ENCODE data around the gene FAM83C. TPM values are rescaled to one million over a fixed set of nuclear protein-coding genes. Genes with fewer than 3 reads are reported as not detected.

Gene FAM83C
- total RNA-seq, 2 experiments from 2014 or later, result not detected

DNA sequence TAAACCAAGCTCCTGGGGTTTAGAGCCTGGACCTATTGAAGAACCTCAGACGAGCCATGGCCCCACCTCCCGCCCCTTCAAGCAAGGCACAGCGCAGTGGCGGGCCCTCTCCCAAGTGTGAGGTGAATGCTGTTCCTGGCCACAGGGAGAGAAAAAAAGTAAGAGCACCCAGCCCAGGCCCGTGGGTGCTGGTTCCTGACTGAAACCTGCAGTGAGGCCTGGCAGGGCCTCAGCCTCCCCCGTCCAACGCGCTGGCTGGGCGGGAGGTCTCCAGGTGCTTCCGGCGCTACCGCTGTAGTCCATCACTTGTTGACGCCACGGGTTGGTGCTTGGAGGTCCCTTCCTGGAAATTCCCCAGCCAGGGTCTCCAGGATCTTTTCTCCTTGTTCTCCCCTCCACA lies 5.5 kb upstream of the FAM83C start:
- ChIA-PET POLR2A (interaction anchor here (0.6 kb wide), 1 partner anchor 47 kb away, joined by 3 read pairs; no protein-coding TSS in a partner anchor), CTCF (no interaction called here)
- Mint-ChIP-seq H3K27me3 (no peaks in the 10 kb centered on the region), H3K27ac (no peak overlapping the region), H3K4me3 (no peak overlapping the region), H3K36me3 (ENCODE audit: low read depth) (no peaks in the 10 kb centered on the region), H3K4me1 (peaks cover 3% of the 10 kb centered on the region), H3K9me3 (ENCODE audit: low read depth) (no peaks in the 10 kb centered on the region)
- DNase-seq, result no peak
- intact Hi-C loops (cut with DNase I, micrococcal nuclease), result no loop called here
- no peak for ATAC-seq

- ATAC-seq, result no peak
- no peak for DNase-seq
- Mint-ChIP-seq H3K4me1 (no peaks in the 10 kb centered on the region), H3K4me3 (no peak overlapping the region), H3K36me3 (ENCODE audit: low read depth) (no peaks in the 10 kb centered on the region), H3K27ac (no peak overlapping the region), H3K9me3 (ENCODE audit: low read depth) (no peaks in the 10 kb centered on the region), H3K27me3 (no peaks in the 10 kb centered on the region)
- intact Hi-C loops (cut with DNase I, micrococcal nuclease), result no loop called here
- ChIA-PET POLR2A (interaction anchor here (0.6 kb wide), 1 partner anchor 46 kb away, joined by 3 read pairs; no protein-coding TSS in a partner anchor), CTCF (no interaction called here)
Observed at GRCh38 chr20:35297155-35297554, 4.9 kb upstream of the FAM83C start.

DNA sequence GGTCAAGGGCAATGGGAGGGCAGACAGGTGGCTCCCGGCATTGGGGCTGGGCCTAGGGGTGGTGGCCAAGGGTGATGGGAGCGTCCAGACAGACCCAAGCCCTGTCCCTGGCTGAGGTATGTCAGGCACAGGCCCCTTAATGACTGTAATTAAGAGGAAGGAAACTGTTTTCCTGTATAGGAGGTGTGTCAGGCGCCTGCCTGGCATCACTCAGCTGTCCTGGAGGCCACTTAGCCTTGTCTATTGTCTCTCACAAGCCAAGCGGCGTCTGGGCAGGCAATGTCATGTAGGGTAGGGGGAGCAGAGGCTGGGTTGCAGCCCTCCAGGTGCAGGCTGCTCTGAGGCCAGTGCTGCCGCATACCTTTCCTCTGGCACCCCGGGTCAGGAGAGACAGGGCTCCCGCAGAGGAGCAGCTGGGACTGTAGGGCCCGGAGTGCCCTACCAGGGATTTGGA lies 3.9 kb upstream of the FAM83C start:
- Mint-ChIP-seq H3K4me3 (no peak overlapping the region), H3K36me3 (ENCODE audit: low read depth) (no peaks in the 10 kb centered on the region), H3K9me3 (ENCODE audit: low read depth) (no peaks in the 10 kb centered on the region), H3K27me3 (no peaks in the 10 kb centered on the region), H3K4me1 (no peaks in the 10 kb centered on the region), H3K27ac (no peak overlapping the region)
- no peak for DNase-seq
- ChIA-PET CTCF (no interaction called here), POLR2A (no interaction called here)
- intact Hi-C loops (cut with DNase I, micrococcal nuclease), result no loop called here
- no peak for ATAC-seq

- no peaks in the 10 kb centered on the region for H3K4me1 Mint-ChIP-seq
- POLR2A ChIA-PET, result no interaction called here
- CTCF ChIA-PET, result no interaction called here
- DNase-seq (no peak), ATAC-seq (no peak)
- H3K36me3 Mint-ChIP-seq (ENCODE audit: low read depth), result no peaks in the 10 kb centered on the region
- intact Hi-C loops (cut with DNase I, micrococcal nuclease), result no loop called here
- no peaks in the 10 kb centered on the region for H3K27me3 Mint-ChIP-seq
- no peak overlapping the region for H3K27ac Mint-ChIP-seq
- no peak overlapping the region for H3K4me3 Mint-ChIP-seq
- no peaks in the 10 kb centered on the region for H3K9me3 Mint-ChIP-seq (ENCODE audit: low read depth)
Observed at GRCh38 chr20:35295674-35296073, 3.4 kb upstream of the FAM83C start.

GRCh38 chr20:35295058-35295457 lies 2.8 kb upstream of the FAM83C start:
- POLR2A ChIA-PET, result interaction anchor here (0.7 kb wide), 1 partner anchor 59 kb away, joined by 4 read pairs; no protein-coding TSS in a partner anchor
- no peaks in the 10 kb centered on the region for H3K36me3 Mint-ChIP-seq (ENCODE audit: low read depth)
- no peaks in the 10 kb centered on the region for H3K9me3 Mint-ChIP-seq (ENCODE audit: low read depth)
- CTCF ChIA-PET, result interaction anchor here (0.7 kb wide), 1 partner anchor 12 kb away, joined by 3 read pairs; no protein-coding TSS in a partner anchor
- DNase-seq (no peak), ATAC-seq (no peak)
- no peak overlapping the region for H3K27ac Mint-ChIP-seq
- no peak overlapping the region for H3K4me3 Mint-ChIP-seq
- intact Hi-C loops (cut with DNase I, micrococcal nuclease), result no loop called here
- H3K4me1 Mint-ChIP-seq, result no peaks in the 10 kb centered on the region
- H3K27me3 Mint-ChIP-seq, result no peaks in the 10 kb centered on the region

GRCh38 chr20:35294293-35294685 lies 2.1 kb upstream of the FAM83C start:
- Mint-ChIP-seq H3K27me3 (no peaks in the 10 kb centered on the region), H3K27ac (no peak overlapping the region), H3K9me3 (ENCODE audit: low read depth) (no peaks in the 10 kb centered on the region), H3K4me3 (no peak overlapping the region), H3K36me3 (ENCODE audit: low read depth) (no peaks in the 10 kb centered on the region), H3K4me1 (no peaks in the 10 kb centered on the region)
- CTCF ChIA-PET, result interaction anchor here (1.6 kb wide), 1 partner anchor 10 kb away, joined by 11 read pairs; no protein-coding TSS in a partner anchor
- no peak for DNase-seq
- ATAC-seq, result no peak
- POLR2A ChIA-PET, result interaction anchor here (0.7 kb wide), 1 partner anchor 60 kb away, joined by 4 read pairs; no protein-coding TSS in a partner anchor
- intact Hi-C loops (cut with DNase I, micrococcal nuclease), result no loop called here

DNA sequence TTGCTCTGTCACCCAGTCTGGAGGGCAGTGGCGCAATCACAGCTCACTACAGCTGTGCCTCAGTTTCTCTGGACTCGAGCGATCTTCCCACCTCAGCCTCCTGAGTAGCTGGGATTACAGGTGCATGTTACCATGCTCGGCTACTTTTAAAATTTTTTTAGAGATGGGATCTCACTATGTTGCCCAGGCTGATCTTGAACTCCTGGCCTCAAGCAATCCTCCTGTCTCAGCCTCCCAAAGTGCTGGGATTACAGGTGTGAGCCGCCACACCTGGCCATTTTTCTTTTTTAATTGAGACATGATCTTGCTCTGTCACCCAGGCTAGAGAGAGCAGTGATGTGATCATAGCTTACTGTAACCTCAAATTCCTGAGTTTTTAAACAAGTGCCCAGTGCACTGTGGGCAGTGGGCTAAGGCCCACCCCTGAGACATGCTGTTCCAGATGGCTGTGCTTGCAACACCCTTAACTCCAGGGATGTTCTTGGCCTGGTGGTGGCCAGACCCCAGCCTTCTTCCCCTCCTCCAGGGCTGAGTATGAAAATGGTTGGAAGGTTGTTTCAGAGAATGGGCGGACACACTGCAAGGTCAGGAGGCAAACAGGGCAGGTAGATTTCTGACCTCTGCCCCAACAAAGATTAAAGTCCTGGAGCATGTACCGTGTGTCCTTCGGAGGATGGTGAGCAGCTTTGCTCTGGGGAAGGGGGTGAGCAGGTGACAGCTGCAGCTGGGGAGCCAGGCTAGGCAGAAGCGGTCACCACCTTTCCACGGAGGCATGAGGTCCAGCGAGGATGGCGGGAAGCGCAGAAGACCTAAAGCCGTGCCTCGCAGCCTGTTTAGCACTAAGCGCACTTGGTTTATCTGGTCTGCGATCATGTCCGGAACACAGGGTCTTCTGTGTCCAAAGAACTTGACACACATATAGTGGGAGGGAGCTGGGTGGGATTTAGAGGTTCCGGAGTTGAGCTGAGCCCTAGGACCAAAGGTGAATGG lies 1.4 kb upstream of the FAM83C start:
- Mint-ChIP-seq H3K36me3 (ENCODE audit: low read depth) (no peaks in the 10 kb centered on the region), H3K9me3 (ENCODE audit: low read depth) (no peaks in the 10 kb centered on the region), H3K4me1 (no peaks in the 10 kb centered on the region), H3K27me3 (no peaks in the 10 kb centered on the region), H3K4me3 (no peak overlapping the region), H3K27ac (no peak overlapping the region)
- intact Hi-C loops (cut with DNase I, micrococcal nuclease), result no loop called here
- no peak for DNase-seq
- POLR2A ChIA-PET, result no interaction called here
- no peak for ATAC-seq
- CTCF ChIA-PET, result interaction anchor here (1.6 kb wide), 1 partner anchor 10 kb away, joined by 11 read pairs; no protein-coding TSS in a partner anchor

- ATAC-seq (no peak), DNase-seq (no peak)
- intact Hi-C loops (cut with DNase I, micrococcal nuclease), result no loop called here
- Mint-ChIP-seq H3K4me3 (no peak overlapping the region), H3K27ac (no peak overlapping the region), H3K36me3 (ENCODE audit: low read depth) (no peaks in the 10 kb centered on the region), H3K9me3 (ENCODE audit: low read depth) (no peaks in the 10 kb centered on the region), H3K4me1 (no peaks in the 10 kb centered on the region), H3K27me3 (no peaks in the 10 kb centered on the region)
- ChIA-PET CTCF (interaction anchor here (0.9 to 1.6 kb wide), 2 partner anchors 11 to 20 kb away, joined by 3 to 11 read pairs; no protein-coding TSS in a partner anchor), POLR2A (no interaction called here)
Observed at GRCh38 chr20:35292504-35293285, 470 bp upstream of the FAM83C start.

GRCh38 chr20:35290887-35291417 lies 1.3 kb downstream of the FAM83C start:
- intact Hi-C loops (cut with DNase I, micrococcal nuclease), result no loop called here
- POLR2A ChIA-PET, result interaction anchor here (0.6 kb wide), 1 partner anchor 156 kb away, joined by 3 read pairs; no protein-coding TSS in a partner anchor
- H3K27me3 Mint-ChIP-seq, result no peaks in the 10 kb centered on the region
- H3K4me1 Mint-ChIP-seq, result peaks cover 2% of the 10 kb centered on the region
- DNase-seq (no peak), ATAC-seq (no peak)
- H3K36me3 Mint-ChIP-seq (ENCODE audit: low read depth), result no peaks in the 10 kb centered on the region
- no peak overlapping the region for H3K27ac Mint-ChIP-seq
- H3K9me3 Mint-ChIP-seq (ENCODE audit: low read depth), result no peaks in the 10 kb centered on the region
- H3K4me3 Mint-ChIP-seq, result no peak overlapping the region
- CTCF ChIA-PET, result interaction anchor here (0.9 to 1.8 kb wide), 3 partner anchors 13 to 148 kb away, joined by 3 to 7 read pairs (median 3); no protein-coding TSS in a partner anchor

DNA sequence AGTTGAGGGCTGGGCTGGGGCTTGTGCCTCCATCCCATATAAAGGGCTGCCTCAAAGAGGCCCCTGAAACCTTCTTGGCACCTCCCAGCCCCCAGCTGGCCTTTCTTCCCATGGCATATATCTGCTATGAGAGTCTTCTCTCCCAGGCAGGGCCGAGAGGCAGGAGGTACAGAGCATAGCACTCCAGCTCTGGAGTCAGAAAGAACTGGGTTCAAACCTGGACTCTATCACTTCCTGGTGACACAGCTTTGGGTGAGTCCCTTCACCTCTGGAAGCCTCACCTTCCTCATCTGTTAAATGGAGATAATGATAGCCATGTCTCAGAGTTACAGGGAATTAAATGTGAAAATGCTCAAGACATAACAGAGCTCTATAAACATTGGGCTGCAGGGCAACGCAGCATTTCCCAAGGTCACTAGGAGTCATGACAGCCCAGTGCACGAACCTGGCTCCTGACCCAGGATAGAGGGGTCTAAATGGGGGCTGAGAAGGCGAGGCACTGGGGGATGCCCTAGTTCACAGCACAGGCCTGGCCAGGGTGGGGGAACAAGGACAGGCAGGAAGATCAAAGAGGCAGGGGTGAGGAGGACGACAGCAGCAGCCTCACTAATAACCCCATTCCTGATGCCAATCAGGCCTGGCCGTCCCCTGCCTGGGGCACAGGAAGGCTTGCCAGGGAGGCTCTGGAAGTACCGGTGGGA lies 1.9 kb downstream of the FAM83C start:
- intact Hi-C loops (cut with DNase I, micrococcal nuclease), result no loop called here
- POLR2A ChIA-PET, result no interaction called here
- no peaks in the 10 kb centered on the region for H3K36me3 Mint-ChIP-seq (ENCODE audit: low read depth)
- no peaks in the 10 kb centered on the region for H3K27me3 Mint-ChIP-seq
- H3K9me3 Mint-ChIP-seq (ENCODE audit: low read depth), result no peaks in the 10 kb centered on the region
- ATAC-seq (no peak), DNase-seq (no peak)
- no peak overlapping the region for H3K27ac Mint-ChIP-seq
- H3K4me1 Mint-ChIP-seq, result peaks cover 7% of the 10 kb centered on the region
- H3K4me3 Mint-ChIP-seq, result no peak overlapping the region
- CTCF ChIA-PET, result interaction anchor here (0.6 to 1.8 kb wide), 3 partner anchors 13 to 150 kb away, joined by 3 to 7 read pairs (median 6); no protein-coding TSS in a partner anchor

All from activated CD4-positive, alpha-beta T cell treated with anti-CD3 and anti-CD28 coated beads for 36 hours (primary cell).